GDM1 (cell line): Measurements from ENCODE around the gene ANK2.
"Not testable (repeated sequence)": the region's sequence is repeated elsewhere in the genome, so short reads cannot be mapped to it uniquely, and the experiment has no call there.

ENCODE experiments used
- DNase-seq: peaks from one replicate; lab custom pipeline; 2025; lab: John Stamatoyannopoulos, UW

The ANK2 gene

GRCh38 chr4:113153529-113154101 lies 104.2 kb downstream of the ANK2 start:
- DNase-seq = no peak

- DNase-seq = no peak
Measured at GRCh38 chr4:113154281-113154680, 104.8 kb downstream of the ANK2 start.

GRCh38 chr4:113157086-113157857 lies 107.8 kb downstream of the ANK2 start:
- DNase-seq = no peak

- no peak for DNase-seq
Measured at GRCh38 chr4:113159942-113160545, 110.6 kb downstream of the ANK2 start.

- DNase-seq = no peak
Measured at GRCh38 chr4:113160548-113160947, 111.1 kb downstream of the ANK2 start.

- no peak for DNase-seq
Measured at GRCh38 chr4:113162089-113162488, 112.6 kb downstream of the ANK2 start.

- DNase-seq = no peak
Measured at GRCh38 chr4:113169368-113169767, 119.9 kb downstream of the ANK2 start.

GRCh38 chr4:113170115-113170804 lies 120.8 kb downstream of the ANK2 start:
- no peak for DNase-seq

- no peak for DNase-seq
Measured at GRCh38 chr4:113170805-113171468, 121.5 kb downstream of the ANK2 start.

GRCh38 chr4:113173126-113173792 lies 123.8 kb downstream of the ANK2 start:
- no peak for DNase-seq

- DNase-seq = no peak
Measured at GRCh38 chr4:113173793-113174264, 124.4 kb downstream of the ANK2 start.

- DNase-seq = no peak
Measured at GRCh38 chr4:113179091-113179490, 129.6 kb downstream of the ANK2 start.

- DNase-seq = no peak
Measured at GRCh38 chr4:113179996-113180395, 130.5 kb downstream of the ANK2 start.

GRCh38 chr4:113181289-113182007 lies 132.0 kb downstream of the ANK2 start:
- DNase-seq = no peak

GRCh38 chr4:113183032-113183605 lies 133.7 kb downstream of the ANK2 start:
- no peak for DNase-seq

GRCh38 chr4:113186220-113186619 lies 136.8 kb downstream of the ANK2 start:
- not testable (repeated sequence) for DNase-seq

- DNase-seq = no peak
Measured at GRCh38 chr4:113186913-113187312, 137.5 kb downstream of the ANK2 start.

- no peak for DNase-seq
Measured at GRCh38 chr4:113187358-113187757, 137.9 kb downstream of the ANK2 start.

GRCh38 chr4:113189546-113189945 lies 140.1 kb downstream of the ANK2 start:
- DNase-seq = no peak

- DNase-seq = no peak
Measured at GRCh38 chr4:113209153-113209552, 159.7 kb downstream of the ANK2 start.
